GM12878 (cell line): ENCODE measurements around the gene LIMCH1. TPM values are rescaled to one million over a fixed set of nuclear protein-coding genes. Genes with fewer than 3 reads are reported as not detected.

Experiments
- polyA plus RNA-seq, 11 experiments: library from polyadenylated mRNA; depleted of rRNA in 4 of 11; unstranded in 6 of 11; stranded (reverse) in 5 of 11; fragments of >200 nt; fragmentation: Nextera tagmentation in 4 of 11; fragmentation: Illumina TruSeq in 1 of 11; extraction: Ambion mirVana in 4 of 11; extraction: Trizol in 1 of 11; gene quantifications; 1 replicate in 1 of 11; 2 replicates in 10 of 11; pipeline versions ENCODE4 v1.2.1 to v1.2.3, GENCODE V29; 2011 to 2016; ENCODE audit warnings: inconsistent platforms in 2 of 11, missing spikeins in 2 of 11, low read depth in 1 of 11
- total RNA-seq, 4 experiments: library from RNA; depleted of rRNA in 3 of 4; stranded (reverse); fragments of >200 nt in 3 of 4; fragmentation: Illumina TruSeq in 1 of 4; extraction: Trizol in 1 of 4; gene quantifications; 2 replicates each; pipeline versions ENCODE4 v1.2.1 to v1.2.3, GENCODE V29; 2013 to 2021

Gene LIMCH1
- total and polyA plus RNA-seq, 10 of the 15 experiments (the other 5 are each of a cell fraction or from before 2014, with no cell fraction given): 0.07 to 0.15 TPM; not detected in 8

Other genes starting within 250 kb of the LIMCH1 start
- not detected in 2 replicates for gene PHOX2B, start 210.6 kb downstream of the LIMCH1 start, total RNA-seq (2014; rRNA removed)
- not detected in 2 replicates for gene PHOX2B, start 210.6 kb downstream of the LIMCH1 start, total RNA-seq (2014; rRNA removed; fragmentation: Illumina TruSeq; extraction: Trizol)
- not detected in 2 replicates for gene PHOX2B, start 210.6 kb downstream of the LIMCH1 start, total RNA-seq (2021)
- gene PHOX2B, start 210.6 kb downstream of the LIMCH1 start, polyA plus RNA-seq (2011; rRNA removed): not detected in 2 replicates
- not detected in 2 replicates for gene PHOX2B, start 210.6 kb downstream of the LIMCH1 start, polyA plus RNA-seq (2014; fragmentation: Illumina TruSeq; extraction: Trizol)
- gene PHOX2B, start 210.6 kb downstream of the LIMCH1 start, polyA plus RNA-seq (2014; fragmentation: Nextera tagmentation; extraction: Ambion mirVana): not detected
- gene PHOX2B, start 210.6 kb downstream of the LIMCH1 start, polyA plus RNA-seq (2014; rRNA removed): not detected in 2 replicates
- gene PHOX2B, start 210.6 kb downstream of the LIMCH1 start, polyA plus RNA-seq (2016; fragmentation: Nextera tagmentation; extraction: Ambion mirVana): not detected